Activated CD4-positive, alpha-beta T cell treated with anti-CD3 and anti-CD28 coated beads for 4 hours (primary cell): ENCODE results near the gene SLC5A6.
"Not testable (repeated sequence)": the region's sequence is repeated elsewhere in the genome, so short reads cannot be mapped to it uniquely, and the experiment has no call there.

Experiments used
- DNase-seq, 2 donors: peaks; one replicate each; pipeline ENCODE4 v3.0.0-alpha.2; 2020

SLC5A6 gene

GRCh38 chr2:27203741-27204140 is 8.3 kb downstream of the SLC5A6 start:
- DNase-seq, result no peak

DNA sequence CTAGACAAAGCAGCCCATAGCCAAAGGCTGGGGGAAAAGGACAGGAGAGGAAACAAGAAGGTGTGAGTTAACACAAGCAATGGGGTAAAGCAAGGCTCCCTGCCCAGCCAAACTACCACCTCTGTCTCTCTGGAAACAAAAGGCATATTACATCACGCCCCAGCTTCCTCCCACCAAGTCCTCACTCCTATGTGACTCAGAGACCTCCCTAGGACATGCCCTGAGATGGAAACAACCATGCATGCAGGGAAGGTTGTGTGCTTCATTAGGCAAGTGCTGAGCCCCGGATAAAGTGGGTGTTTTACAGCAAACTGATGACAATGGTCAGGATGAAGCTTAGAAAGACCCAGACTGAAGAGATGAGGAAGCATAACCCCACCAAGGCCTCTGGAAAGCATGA is 9.2 kb downstream of the SLC5A6 start:
- DNase-seq, result no peak

DNA sequence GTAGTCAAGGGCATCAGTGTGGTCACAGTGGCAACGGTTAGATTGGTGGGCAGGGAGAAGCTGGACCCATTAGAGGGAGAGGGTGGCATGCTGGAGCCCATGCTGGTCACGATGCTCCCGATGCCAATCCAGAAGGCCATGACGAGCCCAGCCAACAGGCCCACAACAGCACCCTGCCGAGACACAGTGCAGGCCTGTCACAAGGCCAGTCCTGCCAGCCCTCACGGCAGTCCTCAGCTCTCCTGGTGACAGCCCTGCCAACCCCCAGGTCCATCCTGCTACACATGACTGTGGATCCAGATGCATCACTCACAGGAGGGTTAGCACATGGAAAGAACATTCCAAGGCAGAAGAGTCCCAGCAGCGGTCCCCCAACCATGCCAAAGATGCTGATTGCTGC is 10.4 kb downstream of the SLC5A6 start:
- DNase-seq, result no peak

DNA sequence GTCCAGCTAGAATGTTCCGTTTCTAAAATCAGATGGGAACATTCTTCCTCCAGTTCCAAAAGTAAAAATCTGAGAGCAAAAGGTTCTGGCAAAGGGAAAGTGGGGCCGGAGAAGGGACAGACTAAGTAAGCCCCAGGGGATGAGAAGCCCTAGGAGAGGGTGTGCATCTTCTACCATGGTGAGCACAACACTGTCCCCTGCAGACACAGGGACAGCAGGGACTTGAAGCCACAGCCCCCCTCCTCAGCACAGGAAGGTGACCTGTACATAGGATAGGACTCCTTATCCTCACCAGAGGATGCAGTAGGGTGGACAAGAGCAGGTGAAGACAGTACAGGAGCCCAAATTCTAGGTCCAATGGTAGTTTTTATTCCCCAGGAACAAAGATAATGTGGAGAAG is 12.8 kb downstream of the SLC5A6 start:
- no peak for DNase-seq

GRCh38 chr2:27198627-27199026 is 13.4 kb downstream of the SLC5A6 start:
- DNase-seq, result no peak

- not testable (repeated sequence) for DNase-seq
These were observed 14.0 kb downstream of the SLC5A6 start for GRCh38 chr2:27198068-27198467.

DNA sequence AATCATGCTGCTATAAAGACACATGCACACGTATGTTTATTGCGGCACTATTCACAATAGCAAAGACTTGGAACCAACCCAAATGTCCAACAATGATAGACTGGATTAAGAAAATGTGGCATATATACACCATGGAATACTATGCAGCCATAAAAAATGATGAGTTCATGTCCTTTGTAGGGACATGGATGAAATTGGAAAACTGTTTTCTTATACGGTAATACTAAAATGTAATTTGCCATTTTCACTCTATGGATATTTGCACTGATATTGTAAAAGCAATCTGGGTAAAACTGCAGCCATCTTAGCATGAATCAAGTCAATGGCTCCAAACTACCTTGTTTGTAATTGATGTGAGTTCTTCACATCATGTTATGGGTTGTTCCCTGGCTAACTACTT is 16.3 kb downstream of the SLC5A6 start:
- DNase-seq, result not testable (repeated sequence)

GRCh38 chr2:27194538-27195354 is 17.3 kb downstream of the SLC5A6 start:
- DNase-seq, result no peak

GRCh38 chr2:27191070-27191829 is 20.8 kb downstream of the SLC5A6 start:
- peak in 1 of 2 donors; percentile 45 for DNase-seq

- no peak for DNase-seq
These were observed 22.1 kb downstream of the SLC5A6 start for GRCh38 chr2:27189989-27190388.

GRCh38 chr2:27186613-27187345 is 25.3 kb downstream of the SLC5A6 start:
- no peak for DNase-seq

DNA sequence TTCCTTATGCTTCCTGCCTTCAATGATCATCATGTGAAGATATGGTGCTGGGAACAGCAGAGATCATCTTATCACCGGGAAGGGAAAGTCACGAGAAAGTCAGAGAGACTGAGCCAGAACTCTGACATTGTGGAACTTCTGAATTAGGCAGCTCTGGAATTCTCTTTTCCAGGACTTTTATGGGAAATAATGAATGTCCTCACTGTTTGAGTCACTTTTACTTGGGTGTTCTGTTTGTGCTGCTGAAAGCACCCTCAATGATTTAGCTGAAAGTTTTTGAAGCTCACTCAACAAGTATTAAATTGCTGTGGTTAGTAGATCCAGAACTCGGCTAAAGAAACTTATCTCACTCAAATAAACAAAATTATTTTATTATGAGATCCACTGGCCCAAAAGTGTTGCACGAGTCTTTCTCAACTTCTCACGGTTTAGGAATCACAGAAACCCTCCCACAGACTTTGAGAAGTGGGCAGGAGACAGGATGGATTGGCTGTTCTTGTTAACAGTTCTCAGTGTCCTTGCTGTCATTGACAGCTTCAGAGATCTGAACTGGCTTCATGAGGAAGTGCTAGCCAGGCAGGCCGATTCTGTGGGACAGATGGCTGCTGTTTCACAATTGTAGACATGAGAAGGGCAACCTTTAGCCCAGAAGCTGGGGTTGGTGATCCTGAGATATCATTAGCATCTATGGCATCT is 26.6 kb downstream of the SLC5A6 start:
- no peak for DNase-seq

DNA sequence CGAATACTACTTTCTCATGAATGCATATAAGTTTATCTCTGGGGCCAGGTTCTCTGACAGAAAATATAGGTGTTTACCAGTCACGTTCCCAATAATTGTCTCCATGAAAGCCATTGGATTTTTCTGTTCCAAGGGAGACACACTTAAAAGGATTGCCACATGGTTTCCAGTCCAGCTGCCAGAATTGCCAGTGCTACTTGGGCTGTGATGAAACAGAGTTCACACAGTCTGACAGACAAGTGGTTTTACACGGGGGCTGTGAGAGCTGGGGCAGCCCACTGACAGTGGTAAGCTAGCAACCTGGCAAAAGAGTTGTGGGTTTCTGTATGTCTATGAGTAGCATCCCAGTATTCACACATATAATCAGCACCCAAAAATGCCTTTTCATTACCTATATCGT is 28.0 kb downstream of the SLC5A6 start:
- no peak for DNase-seq

DNA sequence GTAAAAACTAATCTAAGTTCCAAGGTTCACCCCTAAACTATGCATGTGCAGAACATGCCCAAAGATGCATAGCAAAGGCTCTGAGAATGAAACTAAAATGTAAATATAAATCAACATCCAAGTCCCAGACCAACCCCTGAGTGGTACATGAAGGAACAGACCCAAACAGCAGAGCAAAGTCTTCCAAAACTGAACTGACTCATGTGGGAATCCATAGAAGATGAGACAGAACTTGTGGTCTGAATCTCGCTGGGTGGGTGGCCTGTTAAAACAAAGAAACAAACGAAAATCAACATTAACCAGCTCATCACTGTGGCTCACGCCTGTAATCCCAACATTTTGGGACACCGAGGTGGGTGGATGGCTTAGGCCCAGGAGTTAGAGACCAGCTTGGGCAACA is 29.7 kb downstream of the SLC5A6 start:
- no peak for DNase-seq

- DNase-seq, result no peak
These were observed 32.6 kb downstream of the SLC5A6 start for GRCh38 chr2:27179344-27180000.

GRCh38 chr2:27178469-27178868 is 33.6 kb downstream of the SLC5A6 start:
- no peak for DNase-seq

DNA sequence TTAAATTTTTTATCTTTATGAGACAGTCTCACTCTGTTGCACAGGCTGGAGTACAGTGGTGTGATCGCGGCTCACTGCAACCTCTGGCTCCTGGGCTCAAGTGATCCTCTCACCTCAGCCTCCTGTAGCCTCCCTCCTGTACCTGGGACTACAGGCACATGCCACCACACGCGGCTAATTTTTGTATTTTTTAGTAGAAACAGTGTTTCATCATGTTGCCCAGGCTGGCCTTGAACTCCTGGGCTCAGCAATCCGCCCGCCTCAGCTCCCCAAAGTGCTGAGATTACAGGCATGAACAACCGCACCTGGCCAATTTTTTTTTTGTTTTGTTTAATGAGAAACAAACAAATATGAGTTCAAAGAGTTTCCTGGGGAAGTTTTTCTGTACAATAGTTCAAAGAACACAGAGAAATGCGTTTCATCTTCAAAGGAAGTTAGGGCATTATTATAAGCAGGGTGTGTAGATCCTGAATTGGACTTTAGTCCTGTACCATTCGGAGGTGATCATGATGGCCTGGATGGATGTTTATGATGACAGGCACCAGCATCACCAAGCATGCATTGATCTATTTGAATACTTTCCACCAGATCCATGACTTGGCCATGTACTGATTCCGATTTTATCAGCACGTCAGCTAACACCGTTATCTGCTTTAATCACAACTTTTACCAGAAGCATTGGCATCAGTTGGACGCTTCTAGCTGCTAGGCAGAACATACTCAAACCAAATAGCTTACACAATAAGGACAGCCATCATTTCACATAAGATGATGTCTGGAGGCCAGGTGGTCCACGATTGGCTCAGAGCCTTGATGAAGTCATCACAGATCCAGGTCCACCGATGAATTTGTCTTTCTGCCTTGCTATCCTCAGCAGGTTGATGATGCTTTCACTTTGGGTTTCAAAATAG is 34.4 kb downstream of the SLC5A6 start:
- no peak for DNase-seq

DNA sequence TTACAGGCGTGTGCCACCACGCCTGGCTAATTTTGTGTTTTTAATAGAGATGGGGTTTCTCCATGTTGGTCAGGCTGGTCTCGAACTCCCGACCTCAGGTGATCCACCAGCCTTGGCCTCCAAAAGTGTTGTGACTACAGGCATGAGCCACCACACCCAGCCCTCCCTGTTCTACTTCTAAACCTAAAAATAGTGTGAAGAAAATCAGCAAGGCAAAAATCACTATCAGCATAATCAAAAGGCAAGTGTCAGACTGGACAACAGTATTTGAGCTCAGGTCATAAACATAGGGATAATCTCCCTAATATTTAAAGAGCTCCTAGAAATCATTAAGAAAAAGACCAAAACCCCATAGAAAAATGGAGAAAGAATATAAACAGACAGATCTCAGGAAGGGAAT is 36.3 kb downstream of the SLC5A6 start:
- DNase-seq, result not testable (repeated sequence)

GRCh38 chr2:27175330-27175729 is 36.7 kb downstream of the SLC5A6 start:
- no peak for DNase-seq

DNA sequence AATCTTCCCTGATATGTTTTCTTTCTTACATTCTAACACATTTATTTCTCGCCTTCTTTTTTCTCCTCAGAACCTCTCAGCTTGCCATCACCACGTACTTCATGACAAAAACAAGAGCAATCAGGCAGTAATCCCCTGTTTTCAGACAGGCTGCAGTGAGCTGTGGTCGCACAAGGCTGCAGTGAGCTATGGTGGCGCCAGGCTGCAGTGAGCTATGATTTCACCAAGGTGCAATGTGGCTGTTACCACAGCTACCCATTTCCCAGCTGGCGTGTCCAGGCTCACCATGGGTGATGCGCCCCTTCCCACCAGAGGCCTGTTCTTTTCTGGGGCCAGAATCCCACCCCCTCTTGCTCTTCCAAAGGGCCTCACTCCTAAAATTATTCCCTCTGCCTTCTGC is 37.4 kb downstream of the SLC5A6 start:
- no peak for DNase-seq

DNA sequence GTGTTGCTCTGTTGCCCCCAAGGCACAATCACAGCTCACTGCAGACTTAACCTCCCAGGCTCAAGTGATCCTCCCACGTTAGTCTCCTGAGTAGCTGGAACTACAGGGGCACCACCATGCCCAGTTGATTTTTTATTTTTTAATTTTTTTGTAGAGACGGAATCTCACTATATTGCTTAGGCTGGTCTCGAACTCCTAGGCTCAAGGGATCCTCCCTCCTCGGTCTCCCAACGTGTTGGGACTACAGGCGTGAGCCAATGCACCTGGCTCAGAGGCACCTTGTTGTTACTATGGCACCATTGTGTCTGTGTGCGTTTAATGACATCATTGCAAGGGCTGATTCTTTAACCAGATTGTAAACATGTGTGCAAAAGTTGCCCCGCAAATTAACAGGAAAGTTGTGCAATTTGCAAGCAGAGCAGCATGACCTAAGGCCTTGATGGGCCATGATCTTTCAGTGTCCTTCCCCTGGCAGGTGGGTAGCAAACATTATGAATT is 40.7 kb downstream of the SLC5A6 start:
- DNase-seq, result no peak
